Type B pancreatic cell (in vitro differentiated cells): ENCODE results near the gene RHBDD2. TPM values are rescaled to one million over a fixed set of nuclear protein-coding genes. Genes with fewer than 3 reads are reported as not detected.

Experiments used
- DNase-seq: peaks from one replicate; pipeline ENCODE4 v3.0.0; 2021; ENCODE audit warnings: mixed read lengths; ENCODE audit not compliant: unreplicated experiment; ENCODE audit errors: extremely low spot score
- H3K27ac Mint-ChIP-seq: 2 replicates; pipeline ENCODE4 v1.8.0; 2021; ENCODE audit warnings: mild to moderate bottlenecking, mixed read lengths
- H3K27me3 Mint-ChIP-seq: 2 replicates; pipeline ENCODE4 v1.8.0; 2021; ENCODE audit warnings: mixed read lengths
- H3K36me3 Mint-ChIP-seq: 2 replicates; pipeline ENCODE4 v1.8.0; 2021; ENCODE audit warnings: mixed read lengths
- H3K4me1 Mint-ChIP-seq: one replicate; pipeline ENCODE4 v1.8.0; 2021; ENCODE audit warnings: mixed read lengths; ENCODE audit not compliant: unreplicated experiment
- H3K4me3 Mint-ChIP-seq: 2 replicates; pipeline ENCODE4 v1.8.0; 2021; ENCODE audit warnings: mild to moderate bottlenecking, mixed read lengths
- H3K9me3 Mint-ChIP-seq: 2 replicates; pipeline ENCODE4 v1.8.0; 2021; ENCODE audit warnings: mixed read lengths
- total RNA-seq: library from RNA; stranded (reverse); gene quantifications from 2 replicates; pipeline ENCODE4 v1.2.1, GENCODE V29; 2021; ENCODE audit warnings: low replicate concordance
- TF ChIP-seq, protein P1 (sequence below): fragments of 200-600 bp; sonication (generic); conservative IDR thresholded peaks from 2 replicates; pipeline ENCODE4 v1.5.0; 2021; ENCODE audit warnings: antibody characterized with exemption, mild to moderate bottlenecking

RHBDD2 gene
- total RNA-seq, 1 donor from 2014 or later = 75.1 TPM

DNA sequence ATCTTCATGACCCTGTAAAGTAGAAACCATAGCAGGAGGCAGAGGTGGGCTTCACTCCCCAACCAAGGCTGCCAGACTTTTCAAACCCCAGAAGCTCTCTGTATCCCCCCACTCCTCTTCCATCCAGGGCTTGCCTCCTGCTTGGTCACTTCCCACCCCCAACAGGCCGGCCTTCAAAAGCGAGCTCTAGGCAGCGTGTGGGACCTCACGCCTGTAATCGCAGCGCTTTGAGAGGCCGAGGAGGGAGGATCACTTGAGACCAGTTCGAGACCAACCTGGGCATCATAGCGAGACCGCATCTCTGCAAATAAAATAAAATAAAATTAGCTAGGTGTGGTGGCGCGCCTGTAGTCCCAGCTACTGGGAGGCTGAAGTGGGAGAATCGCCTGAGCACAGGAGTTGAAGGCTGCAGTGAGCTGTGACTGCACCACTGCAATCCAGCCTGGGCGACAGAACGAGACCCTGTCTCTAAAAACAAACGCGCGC, 35.4 kb downstream of the RHBDD2 start:
- Mint-ChIP-seq H3K27ac (peak overlapping the region; percentile 87), H3K4me1 (peaks cover 14% of the 10 kb centered on the region), H3K9me3 (no peaks in the 10 kb centered on the region), H3K27me3 (no peaks in the 10 kb centered on the region), H3K36me3 (peaks cover 3% of the 10 kb centered on the region), H3K4me3 (peak overlapping the region; percentile 95)
- TF ChIP-seq, protein P1, sequence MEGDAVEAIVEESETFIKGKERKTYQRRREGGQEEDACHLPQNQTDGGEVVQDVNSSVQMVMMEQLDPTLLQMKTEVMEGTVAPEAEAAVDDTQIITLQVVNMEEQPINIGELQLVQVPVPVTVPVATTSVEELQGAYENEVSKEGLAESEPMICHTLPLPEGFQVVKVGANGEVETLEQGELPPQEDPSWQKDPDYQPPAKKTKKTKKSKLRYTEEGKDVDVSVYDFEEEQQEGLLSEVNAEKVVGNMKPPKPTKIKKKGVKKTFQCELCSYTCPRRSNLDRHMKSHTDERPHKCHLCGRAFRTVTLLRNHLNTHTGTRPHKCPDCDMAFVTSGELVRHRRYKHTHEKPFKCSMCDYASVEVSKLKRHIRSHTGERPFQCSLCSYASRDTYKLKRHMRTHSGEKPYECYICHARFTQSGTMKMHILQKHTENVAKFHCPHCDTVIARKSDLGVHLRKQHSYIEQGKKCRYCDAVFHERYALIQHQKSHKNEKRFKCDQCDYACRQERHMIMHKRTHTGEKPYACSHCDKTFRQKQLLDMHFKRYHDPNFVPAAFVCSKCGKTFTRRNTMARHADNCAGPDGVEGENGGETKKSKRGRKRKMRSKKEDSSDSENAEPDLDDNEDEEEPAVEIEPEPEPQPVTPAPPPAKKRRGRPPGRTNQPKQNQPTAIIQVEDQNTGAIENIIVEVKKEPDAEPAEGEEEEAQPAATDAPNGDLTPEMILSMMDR = no peak
- no peak for DNase-seq

DNA sequence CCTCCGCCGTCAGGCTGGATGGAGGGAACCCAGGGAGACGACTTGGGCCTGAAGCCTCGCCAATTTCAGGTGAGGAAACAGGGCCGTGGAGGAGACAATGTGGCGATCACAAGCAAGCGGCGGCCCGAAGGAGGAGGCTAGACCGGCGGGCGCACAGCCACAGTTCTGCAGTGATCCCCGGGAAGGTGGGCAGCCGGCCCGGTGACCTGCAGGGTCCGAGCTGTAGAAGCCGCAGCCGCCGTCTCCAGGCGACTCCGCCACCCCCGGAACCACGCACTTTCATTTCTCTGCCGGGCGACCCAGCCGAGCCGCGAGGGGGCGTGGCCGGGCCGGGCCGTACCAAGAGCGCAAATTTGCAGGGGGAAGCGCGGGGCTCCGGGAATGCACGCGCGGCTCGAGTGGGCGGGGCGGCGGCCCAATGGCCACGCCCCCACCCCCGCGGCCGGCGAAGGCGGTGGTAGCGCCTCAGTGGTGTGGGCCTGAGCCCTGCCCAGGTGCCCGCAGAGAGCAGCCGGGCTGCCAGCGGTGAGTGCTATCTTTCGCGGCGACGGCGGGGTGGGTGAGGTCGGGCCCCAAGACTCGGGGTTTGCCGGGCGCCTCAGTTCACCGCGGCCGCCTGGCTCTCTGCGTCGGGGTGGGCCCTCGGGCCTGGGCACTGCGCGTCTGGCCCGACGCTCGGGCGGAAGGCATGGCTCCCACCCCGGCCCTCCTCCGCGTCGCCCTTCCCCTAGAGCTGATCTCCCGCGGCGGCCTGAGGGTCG, 36.0 kb downstream of the RHBDD2 start, which contains the start of gene POR:
Gene POR (plus strand): TSS at position 501 of the 761 bp plus-strand sequence. CDS start 38,847 bp downstream, outside the sequence.
- H3K9me3 Mint-ChIP-seq = no peaks in the 10 kb centered on the region
- no peaks in the 10 kb centered on the region for H3K27me3 Mint-ChIP-seq
- peaks cover 20% of the 10 kb centered on the region for H3K4me1 Mint-ChIP-seq
- TF ChIP-seq, protein P1 = no peak
- H3K27ac Mint-ChIP-seq = peak within 1 kb of the TSS; percentile 88
- peak within 1 kb of the TSS; percentile 95 for H3K4me3 Mint-ChIP-seq
- H3K36me3 Mint-ChIP-seq = peaks cover 3% of the 10 kb centered on the region
- peak; percentile 98 for DNase-seq

DNA sequence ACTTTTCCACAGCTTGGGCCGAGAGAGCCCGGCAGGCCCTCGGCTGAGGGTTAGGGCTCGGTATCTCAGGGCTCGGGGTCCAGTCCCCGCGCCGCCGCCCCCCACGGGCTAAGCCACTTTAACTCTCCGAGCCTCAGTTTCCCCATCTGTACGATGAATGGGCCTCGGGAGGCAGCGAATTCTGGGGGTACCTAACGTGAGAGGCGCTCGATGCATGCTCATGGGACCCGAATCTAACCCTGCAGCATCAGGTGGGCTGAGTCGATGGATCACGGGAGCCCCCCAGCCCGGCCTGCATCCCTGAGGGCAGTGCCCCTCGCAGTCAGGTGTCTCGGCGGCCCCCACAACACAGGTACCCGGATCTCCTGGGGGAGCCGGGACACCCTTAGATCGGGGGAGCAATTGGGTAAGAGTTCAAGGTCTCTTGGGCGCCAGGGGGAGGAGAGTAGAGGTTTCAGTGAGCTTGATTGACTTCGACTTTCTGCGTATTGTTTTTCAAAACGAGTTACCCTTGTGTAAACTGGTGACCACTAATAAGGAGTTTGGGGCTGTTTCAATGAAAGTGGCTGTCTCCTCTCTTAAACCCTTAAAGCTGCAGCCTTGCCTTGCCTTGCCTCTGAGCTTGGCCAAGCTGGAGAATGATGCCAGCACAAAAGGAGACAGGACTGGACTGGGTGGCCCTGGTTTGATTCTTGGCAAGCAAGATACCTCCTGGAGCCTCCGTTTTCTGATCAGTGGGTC, 36.8 kb downstream of the RHBDD2 start:
- H3K4me3 Mint-ChIP-seq = peak overlapping the region; percentile 95
- TF ChIP-seq, protein P1 = no peak
- no peak for DNase-seq
- peaks cover 20% of the 10 kb centered on the region for H3K4me1 Mint-ChIP-seq
- no peaks in the 10 kb centered on the region for H3K27me3 Mint-ChIP-seq
- peaks cover 3% of the 10 kb centered on the region for H3K36me3 Mint-ChIP-seq
- no peaks in the 10 kb centered on the region for H3K9me3 Mint-ChIP-seq
- H3K27ac Mint-ChIP-seq = peak overlapping the region; percentile 88

DNA sequence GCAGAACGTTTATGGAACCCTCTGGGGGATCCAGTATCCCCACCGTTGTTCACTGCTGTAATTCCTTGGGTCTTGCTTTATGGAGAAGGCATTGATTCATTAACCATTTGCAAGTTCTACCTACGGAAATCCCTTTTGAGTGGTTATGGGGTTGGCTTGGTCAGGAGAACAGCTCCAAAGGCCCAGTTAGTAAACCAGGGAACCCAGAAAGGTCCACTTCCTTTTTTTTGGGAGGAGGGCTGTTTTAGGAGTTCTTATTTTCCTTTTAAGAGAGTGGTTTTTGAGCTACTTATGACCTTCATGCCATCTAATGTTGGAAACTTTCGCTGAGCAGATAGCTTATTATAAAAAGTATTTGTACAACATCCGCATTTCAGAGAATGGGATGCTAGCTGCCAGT, 37.4 kb downstream of the RHBDD2 start:
- peak overlapping the region; percentile 95 for H3K4me3 Mint-ChIP-seq
- peaks cover 3% of the 10 kb centered on the region for H3K36me3 Mint-ChIP-seq
- H3K27me3 Mint-ChIP-seq = no peaks in the 10 kb centered on the region
- H3K9me3 Mint-ChIP-seq = no peaks in the 10 kb centered on the region
- H3K27ac Mint-ChIP-seq = no peak overlapping the region
- H3K4me1 Mint-ChIP-seq = peaks cover 20% of the 10 kb centered on the region
- no peak for DNase-seq
- TF ChIP-seq, protein P1 = no peak

- no peaks in the 10 kb centered on the region for H3K9me3 Mint-ChIP-seq
- TF ChIP-seq, protein P1 = no peak
- peaks cover 26% of the 10 kb centered on the region for H3K4me1 Mint-ChIP-seq
- H3K27ac Mint-ChIP-seq = no peak overlapping the region
- H3K4me3 Mint-ChIP-seq = peak overlapping the region; percentile 95
- peaks cover 3% of the 10 kb centered on the region for H3K36me3 Mint-ChIP-seq
- H3K27me3 Mint-ChIP-seq = no peaks in the 10 kb centered on the region
- no peak for DNase-seq
These were observed 38.1 kb downstream of the RHBDD2 start for GRCh38 chr7:75916685-75917634.
